HepG2 (cell line): Measurements from ENCODE around the gene EIF5. TPM values are rescaled to one million over a fixed set of nuclear protein-coding genes. Genes with fewer than 3 reads are reported as not detected.

Source experiments
- ARNT2 ChIP-seq: sonication (generic); formaldehyde crosslinking; IDR thresholded peaks from 2 replicates; pipeline ENCODE4 v1.8.0; 2022; ENCODE audit warnings: mild to moderate bottlenecking, low read depth, missing genetic modification reagents, moderate library complexity
- GABPA ChIP-seq, 2 experiments: IDR thresholded peaks; 2 replicates each; pipeline ENCODE4 v1.6.1; 2011 to 2016; ENCODE audit warnings: low read depth in 2 of 2, low read length in 1 of 2, missing biosample characterization in 1 of 2, missing genetic modification characterization in 1 of 2
- HMG20A ChIP-seq: IDR thresholded peaks from 2 replicates; pipeline ENCODE4 v1.6.1; 2016; ENCODE audit warnings: borderline replicate concordance
- HOXA5 ChIP-seq: sonication (generic); formaldehyde crosslinking; IDR thresholded peaks from 2 replicates; pipeline ENCODE4 v1.4.0; 2020; ENCODE audit warnings: missing genetic modification reagents
- SAP130 ChIP-seq: IDR thresholded peaks from 2 replicates; pipeline ENCODE4 v1.6.1; 2016; ENCODE audit warnings: low read depth
- SP2 ChIP-seq: sonication (generic); formaldehyde crosslinking; IDR thresholded peaks from 2 replicates; pipeline ENCODE4 v1.5.1; 2020; ENCODE audit warnings: mild to moderate bottlenecking, missing genetic modification reagents
- TAF1 ChIP-seq: sonication (generic); formaldehyde crosslinking; IDR thresholded peaks from 2 replicates; pipeline ENCODE4 v1.4.0; 2020; ENCODE audit warnings: missing genetic modification reagents
- TEAD2 ChIP-seq: sonication (generic); formaldehyde crosslinking; IDR thresholded peaks from 2 replicates; pipeline ENCODE4 v1.9.0; 2021; ENCODE audit warnings: missing genetic modification reagents
- ZNF101 ChIP-seq: sonication (generic); formaldehyde crosslinking; IDR thresholded peaks from 2 replicates; pipeline ENCODE4 v1.4.0; 2020; ENCODE audit warnings: mild to moderate bottlenecking, low read depth, missing genetic modification reagents, borderline replicate concordance
- ZNF557 ChIP-seq: sonication (generic); formaldehyde crosslinking; IDR thresholded peaks from 2 replicates; pipeline ENCODE4 v1.4.0; 2020; ENCODE audit warnings: missing genetic modification reagents
- ZNF607 ChIP-seq: sonication (generic); formaldehyde crosslinking; IDR thresholded peaks from 2 replicates; pipeline ENCODE4 v1.5.1; 2020; ENCODE audit warnings: missing genetic modification reagents, mild to moderate bottlenecking, borderline replicate concordance
- ZNF780A ChIP-seq: sonication (generic); formaldehyde crosslinking; IDR thresholded peaks from 2 replicates; pipeline ENCODE4 v1.8.0; 2022; ENCODE audit warnings: mild to moderate bottlenecking, missing genetic modification reagents, moderate library complexity
- ZSCAN21 ChIP-seq: sonication (generic); formaldehyde crosslinking; IDR thresholded peaks from 2 replicates; pipeline ENCODE4 v1.8.0; 2022; ENCODE audit warnings: mild to moderate bottlenecking, missing genetic modification reagents, moderate library complexity, borderline replicate concordance
- polyA plus RNA-seq, 8 experiments: library from polyadenylated mRNA; depleted of rRNA in 3 of 8; stranded (reverse) in 7 of 8; unstranded in 1 of 8; fragments of >200 nt; fragmentation: Illumina TruSeq in 4 of 8; extraction: Trizol in 4 of 8; gene quantifications; 2 replicates each; pipeline versions ENCODE4 v1.2.1 to v1.2.3, GENCODE V29; 2011 to 2016; ENCODE audit warnings: low read depth in 4 of 8, missing spikeins in 1 of 8, mixed read lengths in 1 of 8; ENCODE audit not compliant: insufficient read depth in 1 of 8
- total RNA-seq, 5 experiments: library from RNA; depleted of rRNA; stranded (reverse); fragments of >200 nt; fragmentation: Illumina TruSeq; extraction: Trizol; gene quantifications; 2 replicates each; pipeline ENCODE4 v1.2.3, GENCODE V29; 2016; ENCODE audit warnings: low read depth in 1 of 5
- TF ChIP-seq, protein P1 (sequence below): sonication (generic); formaldehyde crosslinking; IDR thresholded peaks from 2 replicates; pipeline ENCODE4 v1.4.0; 2020; ENCODE audit warnings: missing genetic modification reagents, mild to moderate bottlenecking, borderline replicate concordance
- TF ChIP-seq, protein P2 (sequence below): sonication (generic); formaldehyde crosslinking; conservative IDR thresholded peaks from 2 replicates; pipeline ENCODE4 v1.8.1; 2023; ENCODE audit warnings: missing genetic modification reagents
- TF ChIP-seq, protein P3 (sequence below): sonication (generic); formaldehyde crosslinking; IDR thresholded peaks from 2 replicates; pipeline ENCODE4 v1.5.0; 2020; ENCODE audit warnings: mild to moderate bottlenecking, missing genetic modification reagents
- TF ChIP-seq, protein P4 (sequence below): sonication (generic); formaldehyde crosslinking; IDR thresholded peaks from 2 replicates; pipeline ENCODE4 v1.9.0; 2021; ENCODE audit warnings: mild to moderate bottlenecking, missing genetic modification reagents

Gene EIF5
- total and polyA plus RNA-seq, 2 of the 13 experiments (the other 11 are each of a cell fraction or from before 2014, with no cell fraction given) = 189 to 281 TPM

DNA sequence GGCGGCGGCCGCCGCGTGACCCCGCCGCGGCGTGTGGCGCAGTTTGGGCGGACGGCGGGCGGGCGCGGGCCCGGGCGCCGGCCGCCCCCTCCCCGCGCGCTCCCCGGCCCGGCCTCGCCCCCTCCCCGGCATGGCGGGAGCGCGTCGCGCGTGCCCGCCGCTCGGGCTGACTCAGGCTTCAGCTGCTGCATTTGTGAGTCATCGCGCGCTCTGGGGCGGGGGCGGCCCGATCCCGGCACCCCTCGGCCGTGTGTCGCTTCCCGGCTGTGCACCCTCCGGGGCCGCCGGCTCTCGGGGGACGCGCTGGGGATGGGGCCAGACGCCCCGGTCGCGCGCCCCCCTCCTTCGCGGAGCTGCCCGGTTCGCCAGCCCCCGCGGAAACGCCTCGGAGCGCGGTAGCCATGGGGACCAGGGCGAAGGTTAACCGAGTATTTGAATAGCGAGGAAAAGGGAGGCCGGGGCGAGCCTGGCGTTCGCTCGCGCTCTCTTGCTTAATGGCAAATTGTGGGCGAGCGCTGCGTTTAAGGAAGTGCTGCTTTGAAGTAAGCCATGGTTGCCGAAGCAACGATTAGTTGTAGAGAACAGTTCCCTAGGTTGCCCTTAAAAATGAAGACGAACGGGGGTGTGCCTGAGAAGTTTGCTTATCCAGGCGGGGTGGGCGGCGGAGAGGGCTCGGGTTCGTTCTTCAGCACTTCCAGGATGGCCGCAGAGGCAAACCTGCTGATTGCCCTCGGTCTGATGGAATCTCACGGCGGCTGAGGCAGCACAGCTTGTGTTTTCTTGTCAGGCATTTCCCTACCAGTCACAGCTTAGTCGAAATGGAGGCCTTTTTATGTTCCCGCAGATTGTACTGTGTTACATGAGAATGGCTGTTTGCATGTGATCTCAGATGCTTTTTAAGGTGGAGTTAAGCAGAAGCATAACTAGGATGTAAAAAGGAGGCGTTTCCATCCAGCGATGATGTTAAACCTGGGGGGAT is 896 bp downstream of the EIF5 start (continued):
- TF ChIP-seq, protein P1, sequence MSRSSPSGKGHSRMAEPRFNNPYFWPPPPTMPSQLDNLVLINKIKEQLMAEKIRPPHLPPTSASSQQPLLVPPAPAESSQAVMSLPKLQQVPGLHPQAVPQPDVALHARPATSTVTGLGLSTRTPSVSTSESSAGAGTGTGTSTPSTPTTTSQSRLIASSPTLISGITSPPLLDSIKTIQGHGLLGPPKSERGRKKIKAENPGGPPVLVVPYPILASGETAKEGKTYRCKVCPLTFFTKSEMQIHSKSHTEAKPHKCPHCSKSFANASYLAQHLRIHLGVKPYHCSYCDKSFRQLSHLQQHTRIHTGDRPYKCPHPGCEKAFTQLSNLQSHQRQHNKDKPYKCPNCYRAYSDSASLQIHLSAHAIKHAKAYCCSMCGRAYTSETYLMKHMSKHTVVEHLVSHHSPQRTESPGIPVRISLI (CRISPR knock-in tag) = no peak
- TF ChIP-seq HOXA5 (CRISPR knock-in tag) = no peak
- TF ChIP-seq, protein P2, sequence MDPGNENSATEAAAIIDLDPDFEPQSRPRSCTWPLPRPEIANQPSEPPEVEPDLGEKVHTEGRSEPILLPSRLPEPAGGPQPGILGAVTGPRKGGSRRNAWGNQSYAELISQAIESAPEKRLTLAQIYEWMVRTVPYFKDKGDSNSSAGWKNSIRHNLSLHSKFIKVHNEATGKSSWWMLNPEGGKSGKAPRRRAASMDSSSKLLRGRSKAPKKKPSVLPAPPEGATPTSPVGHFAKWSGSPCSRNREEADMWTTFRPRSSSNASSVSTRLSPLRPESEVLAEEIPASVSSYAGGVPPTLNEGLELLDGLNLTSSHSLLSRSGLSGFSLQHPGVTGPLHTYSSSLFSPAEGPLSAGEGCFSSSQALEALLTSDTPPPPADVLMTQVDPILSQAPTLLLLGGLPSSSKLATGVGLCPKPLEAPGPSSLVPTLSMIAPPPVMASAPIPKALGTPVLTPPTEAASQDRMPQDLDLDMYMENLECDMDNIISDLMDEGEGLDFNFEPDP = no peak
- peak; percentile 37; the same call in 1 of the 2 replicates for TF ChIP-seq ZSCAN21
- TF ChIP-seq ZNF607 (CRISPR knock-in tag) = no peak
- 0 out of 2 replicates have a peak, but pooled peaks have one; percentile 29 for TF ChIP-seq ZNF557 (CRISPR knock-in tag)
- TF ChIP-seq, protein P3, sequence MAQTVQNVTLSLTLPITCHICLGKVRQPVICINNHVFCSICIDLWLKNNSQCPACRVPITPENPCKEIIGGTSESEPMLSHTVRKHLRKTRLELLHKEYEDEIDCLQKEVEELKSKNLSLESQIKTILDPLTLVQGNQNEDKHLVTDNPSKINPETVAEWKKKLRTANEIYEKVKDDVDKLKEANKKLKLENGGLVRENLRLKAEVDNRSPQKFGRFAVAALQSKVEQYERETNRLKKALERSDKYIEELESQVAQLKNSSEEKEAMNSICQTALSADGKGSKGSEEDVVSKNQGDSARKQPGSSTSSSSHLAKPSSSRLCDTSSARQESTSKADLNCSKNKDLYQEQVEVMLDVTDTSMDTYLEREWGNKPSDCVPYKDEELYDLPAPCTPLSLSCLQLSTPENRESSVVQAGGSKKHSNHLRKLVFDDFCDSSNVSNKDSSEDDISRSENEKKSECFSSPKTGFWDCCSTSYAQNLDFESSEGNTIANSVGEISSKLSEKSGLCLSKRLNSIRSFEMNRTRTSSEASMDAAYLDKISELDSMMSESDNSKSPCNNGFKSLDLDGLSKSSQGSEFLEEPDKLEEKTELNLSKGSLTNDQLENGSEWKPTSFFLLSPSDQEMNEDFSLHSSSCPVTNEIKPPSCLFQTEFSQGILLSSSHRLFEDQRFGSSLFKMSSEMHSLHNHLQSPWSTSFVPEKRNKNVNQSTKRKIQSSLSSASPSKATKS (CRISPR knock-in tag) = no peak
- TF ChIP-seq ZNF101 = no peak
- no peak for TF ChIP-seq ZNF780A (CRISPR knock-in tag)
- no peak for TF ChIP-seq GABPA (IDR thresholded peaks at IDR 0.05; ENCODE audit: low read depth, low read length)
- TF ChIP-seq GABPA (CRISPR knock-in tag; IDR thresholded peaks at IDR 0.05; ENCODE audit: low read depth) = no peak
- TF ChIP-seq SP2 = no peak
- TF ChIP-seq TAF1 (CRISPR knock-in tag) = no peak
- no peak for TF ChIP-seq ARNT2 (CRISPR knock-in tag)
- TF ChIP-seq, protein P4, sequence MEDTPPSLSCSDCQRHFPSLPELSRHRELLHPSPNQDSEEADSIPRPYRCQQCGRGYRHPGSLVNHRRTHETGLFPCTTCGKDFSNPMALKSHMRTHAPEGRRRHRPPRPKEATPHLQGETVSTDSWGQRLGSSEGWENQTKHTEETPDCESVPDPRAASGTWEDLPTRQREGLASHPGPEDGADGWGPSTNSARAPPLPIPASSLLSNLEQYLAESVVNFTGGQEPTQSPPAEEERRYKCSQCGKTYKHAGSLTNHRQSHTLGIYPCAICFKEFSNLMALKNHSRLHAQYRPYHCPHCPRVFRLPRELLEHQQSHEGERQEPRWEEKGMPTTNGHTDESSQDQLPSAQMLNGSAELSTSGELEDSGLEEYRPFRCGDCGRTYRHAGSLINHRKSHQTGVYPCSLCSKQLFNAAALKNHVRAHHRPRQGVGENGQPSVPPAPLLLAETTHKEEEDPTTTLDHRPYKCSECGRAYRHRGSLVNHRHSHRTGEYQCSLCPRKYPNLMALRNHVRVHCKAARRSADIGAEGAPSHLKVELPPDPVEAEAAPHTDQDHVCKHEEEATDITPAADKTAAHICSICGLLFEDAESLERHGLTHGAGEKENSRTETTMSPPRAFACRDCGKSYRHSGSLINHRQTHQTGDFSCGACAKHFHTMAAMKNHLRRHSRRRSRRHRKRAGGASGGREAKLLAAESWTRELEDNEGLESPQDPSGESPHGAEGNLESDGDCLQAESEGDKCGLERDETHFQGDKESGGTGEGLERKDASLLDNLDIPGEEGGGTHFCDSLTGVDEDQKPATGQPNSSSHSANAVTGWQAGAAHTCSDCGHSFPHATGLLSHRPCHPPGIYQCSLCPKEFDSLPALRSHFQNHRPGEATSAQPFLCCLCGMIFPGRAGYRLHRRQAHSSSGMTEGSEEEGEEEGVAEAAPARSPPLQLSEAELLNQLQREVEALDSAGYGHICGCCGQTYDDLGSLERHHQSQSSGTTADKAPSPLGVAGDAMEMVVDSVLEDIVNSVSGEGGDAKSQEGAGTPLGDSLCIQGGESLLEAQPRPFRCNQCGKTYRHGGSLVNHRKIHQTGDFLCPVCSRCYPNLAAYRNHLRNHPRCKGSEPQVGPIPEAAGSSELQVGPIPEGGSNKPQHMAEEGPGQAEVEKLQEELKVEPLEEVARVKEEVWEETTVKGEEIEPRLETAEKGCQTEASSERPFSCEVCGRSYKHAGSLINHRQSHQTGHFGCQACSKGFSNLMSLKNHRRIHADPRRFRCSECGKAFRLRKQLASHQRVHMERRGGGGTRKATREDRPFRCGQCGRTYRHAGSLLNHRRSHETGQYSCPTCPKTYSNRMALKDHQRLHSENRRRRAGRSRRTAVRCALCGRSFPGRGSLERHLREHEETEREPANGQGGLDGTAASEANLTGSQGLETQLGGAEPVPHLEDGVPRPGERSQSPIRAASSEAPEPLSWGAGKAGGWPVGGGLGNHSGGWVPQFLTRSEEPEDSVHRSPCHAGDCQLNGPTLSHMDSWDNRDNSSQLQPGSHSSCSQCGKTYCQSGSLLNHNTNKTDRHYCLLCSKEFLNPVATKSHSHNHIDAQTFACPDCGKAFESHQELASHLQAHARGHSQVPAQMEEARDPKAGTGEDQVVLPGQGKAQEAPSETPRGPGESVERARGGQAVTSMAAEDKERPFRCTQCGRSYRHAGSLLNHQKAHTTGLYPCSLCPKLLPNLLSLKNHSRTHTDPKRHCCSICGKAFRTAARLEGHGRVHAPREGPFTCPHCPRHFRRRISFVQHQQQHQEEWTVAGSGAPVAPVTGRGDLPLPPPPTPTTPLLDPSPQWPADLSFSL (CRISPR knock-in tag) = no peak
- TF ChIP-seq HMG20A = no peak
- TF ChIP-seq TEAD2 = no peak
- peak; percentile 76 for TF ChIP-seq SAP130
